Activated gamma-delta T cell treated with anti-CD3 and anti-CD28 coated beads, Interleukin-2, amount 50 U/mL, for 16 hours (primary cell): ENCODE measurements around the gene GPR176.
"Not testable (repeated sequence)": the region's sequence is repeated elsewhere in the genome, so short reads cannot be mapped to it uniquely, and the experiment has no call there.

ENCODE experiments used
- DNase-seq: peaks from one replicate; pipeline ENCODE4 v3.0.0-alpha.2; 2020; ENCODE audit warnings: low read depth

GPR176 gene

GRCh38 chr15:39856357-39856756 lies 63.7 kb downstream of the GPR176 start:
- no peak for DNase-seq

DNA sequence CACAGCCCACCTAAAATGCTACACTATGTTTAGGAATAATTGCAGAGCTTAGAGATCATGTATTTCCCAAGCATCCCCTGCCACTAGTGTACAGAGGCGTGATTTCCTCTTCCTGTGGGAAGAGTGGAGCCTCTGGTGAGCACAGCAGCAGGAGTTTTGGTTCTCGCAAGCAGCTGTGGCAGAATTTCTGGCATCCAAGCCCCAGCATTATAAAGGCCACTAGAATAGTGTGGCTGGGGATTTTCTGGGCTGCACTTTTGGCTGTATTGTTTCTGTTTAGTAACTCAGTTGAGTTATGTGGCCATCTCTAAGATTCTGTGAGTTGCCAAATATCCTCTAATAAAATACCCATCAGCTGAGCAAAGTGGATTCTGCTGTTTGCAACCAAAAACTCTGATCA lies 64.7 kb downstream of the GPR176 start:
- DNase-seq, result no peak

DNA sequence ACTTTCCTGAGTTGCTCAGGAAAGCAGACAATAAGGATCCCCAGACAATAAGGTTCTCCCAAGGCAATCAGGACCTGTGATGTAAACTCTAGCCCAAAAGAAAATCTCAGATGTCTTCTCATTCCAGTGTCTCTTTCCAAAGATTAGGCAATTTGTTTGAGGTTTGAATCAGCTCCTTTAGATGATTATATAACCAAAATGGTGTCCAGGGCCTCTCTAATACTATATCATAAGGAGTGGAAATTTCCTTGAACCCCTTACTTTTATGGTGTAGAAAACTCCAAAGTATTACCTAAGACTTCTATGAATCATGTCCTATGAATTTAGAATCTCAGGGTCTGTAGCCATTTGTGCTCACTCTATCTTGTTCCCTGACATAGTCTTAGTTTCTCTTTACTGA lies 65.9 kb downstream of the GPR176 start:
- no peak for DNase-seq

GRCh38 chr15:39852250-39852649 lies 67.8 kb downstream of the GPR176 start:
- DNase-seq, result no peak

- no peak for DNase-seq
Observed at GRCh38 chr15:39851500-39852092, 68.5 kb downstream of the GPR176 start.

DNA sequence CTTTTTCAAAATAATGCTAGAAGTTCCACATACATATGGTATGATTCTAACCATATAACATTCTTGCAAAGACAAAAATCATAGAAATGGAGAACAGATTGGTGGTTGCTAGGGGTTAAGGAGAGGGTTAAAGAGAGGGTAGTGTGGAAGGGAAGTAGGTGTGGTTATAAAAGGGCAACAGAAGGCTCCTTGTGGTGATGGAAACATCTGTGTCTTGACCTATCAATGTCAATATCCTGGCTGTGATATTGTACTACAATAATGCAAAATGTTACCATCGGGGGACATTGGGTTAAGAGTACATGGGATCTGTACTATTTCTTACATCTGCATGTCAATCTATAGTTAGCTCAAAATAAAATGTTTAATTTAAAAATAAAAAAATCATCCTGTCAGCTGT lies 69.6 kb downstream of the GPR176 start:
- no peak for DNase-seq

DNA sequence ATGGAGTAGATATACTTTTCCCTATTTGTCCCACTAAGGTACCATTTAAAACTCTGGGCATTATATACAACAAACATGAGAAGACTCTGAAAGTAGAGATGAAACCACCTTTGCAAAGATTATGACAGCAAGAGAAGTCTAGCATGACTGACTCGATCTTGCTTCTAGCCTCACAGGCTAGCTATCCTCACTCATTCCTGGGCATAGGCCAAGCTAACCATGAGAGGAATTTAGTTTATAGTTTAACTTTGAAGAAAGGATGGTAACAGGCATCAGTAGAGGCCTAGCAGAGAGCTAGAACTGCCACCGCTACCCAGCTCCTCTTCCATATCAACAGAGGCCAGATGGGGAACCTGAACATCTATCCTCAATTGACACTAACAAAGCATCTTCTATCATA lies 74.0 kb downstream of the GPR176 start:
- DNase-seq, result no peak

DNA sequence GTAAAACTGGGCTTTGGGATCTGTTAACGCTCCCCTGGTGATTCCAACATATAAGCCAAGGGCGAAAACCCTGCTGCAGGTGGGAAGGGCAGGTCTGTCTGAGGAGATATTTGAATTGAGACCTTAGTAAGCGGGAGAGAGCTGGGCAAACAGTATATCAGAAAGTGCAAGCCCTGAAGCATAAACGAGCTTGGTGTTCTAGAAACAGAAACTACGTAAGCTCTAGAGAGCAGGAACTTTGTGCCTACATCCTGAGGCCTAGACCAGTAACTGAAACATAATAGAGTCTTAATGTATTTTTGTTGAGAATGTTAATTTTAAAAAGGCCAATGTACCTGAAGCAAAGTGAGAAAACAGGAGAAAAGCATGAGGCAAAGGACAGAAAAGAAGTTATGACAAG lies 74.5 kb downstream of the GPR176 start:
- no peak for DNase-seq

DNA sequence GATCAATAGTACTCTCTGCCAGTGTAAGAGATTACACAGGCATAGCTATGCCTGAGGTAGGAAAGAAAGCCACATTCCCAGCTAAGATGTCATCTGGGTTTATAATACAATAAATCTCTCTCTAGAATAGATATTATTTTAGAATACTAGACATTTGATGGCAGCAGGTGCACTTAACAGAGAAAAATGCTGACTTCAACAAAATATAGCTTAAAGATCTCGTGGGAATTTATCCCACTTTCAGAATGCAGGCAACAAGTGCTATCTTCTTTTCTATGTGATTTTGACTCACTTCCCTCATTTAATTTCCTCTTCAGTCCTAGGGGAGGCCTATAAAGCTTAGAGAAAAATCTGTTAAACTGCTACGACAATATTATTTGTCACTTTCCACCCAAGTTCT lies 76.5 kb downstream of the GPR176 start:
- no peak for DNase-seq

GRCh38 chr15:39837454-39837853 lies 82.6 kb downstream of the GPR176 start:
- DNase-seq, result no peak

DNA sequence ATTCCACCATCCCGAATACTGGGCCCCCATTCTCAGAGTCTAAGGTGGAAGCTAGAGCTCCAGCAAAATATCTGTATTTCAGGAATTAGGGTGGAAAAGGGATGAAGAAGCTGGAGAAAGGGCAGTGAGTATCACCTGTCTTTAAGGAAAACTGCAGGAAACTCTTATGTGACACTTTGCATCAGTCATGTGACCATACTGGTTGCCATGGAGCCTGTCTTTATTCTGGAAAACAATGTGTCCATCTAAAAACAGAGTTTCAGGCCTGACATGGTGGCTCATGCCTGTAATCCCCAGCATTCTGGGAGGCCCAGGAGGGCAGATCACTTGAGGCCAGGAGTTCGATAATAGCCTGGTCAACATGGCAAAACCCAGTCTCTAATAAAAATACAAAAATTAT lies 84.5 kb downstream of the GPR176 start:
- no peak for DNase-seq

DNA sequence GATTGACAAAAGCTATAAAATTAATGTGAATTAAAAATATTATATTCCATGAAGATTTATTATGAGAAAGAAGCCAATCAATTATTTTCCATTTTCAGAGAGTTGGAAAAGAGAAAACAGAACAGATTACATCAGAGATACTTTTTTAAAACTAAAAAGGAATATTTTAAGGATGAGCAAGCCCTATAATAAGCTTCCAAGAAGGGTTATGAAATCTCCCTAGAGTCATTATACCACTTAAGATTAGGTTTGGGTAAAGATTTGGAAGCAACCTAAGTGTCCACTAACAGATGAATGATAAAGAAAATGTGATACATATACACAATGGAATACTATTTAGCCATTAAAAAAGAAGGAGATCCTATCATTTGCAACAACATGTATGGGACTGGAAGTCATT lies 85.8 kb downstream of the GPR176 start:
- no peak for DNase-seq

DNA sequence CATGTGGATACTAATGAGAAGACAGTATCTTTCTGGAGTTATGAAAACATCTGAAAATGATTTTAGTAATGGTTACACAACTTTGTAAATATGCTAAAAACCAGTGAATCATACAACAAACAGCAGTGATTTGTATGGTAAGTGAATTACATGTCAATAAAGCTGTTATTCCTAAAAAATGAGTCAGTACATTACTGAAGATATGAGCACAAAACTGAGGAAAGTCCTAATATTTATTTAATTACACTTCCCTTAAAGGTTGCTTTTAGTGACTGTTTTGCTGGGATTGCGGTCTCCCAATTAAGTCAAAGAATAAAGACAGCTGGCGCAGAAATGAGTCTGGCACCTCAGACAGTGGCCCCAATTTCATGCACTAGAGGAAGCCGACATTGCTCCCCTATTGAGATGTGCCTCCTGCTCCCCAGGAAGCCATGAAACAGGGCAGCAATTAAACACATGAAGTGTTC lies 86.5 kb downstream of the GPR176 start:
- DNase-seq, result no peak

DNA sequence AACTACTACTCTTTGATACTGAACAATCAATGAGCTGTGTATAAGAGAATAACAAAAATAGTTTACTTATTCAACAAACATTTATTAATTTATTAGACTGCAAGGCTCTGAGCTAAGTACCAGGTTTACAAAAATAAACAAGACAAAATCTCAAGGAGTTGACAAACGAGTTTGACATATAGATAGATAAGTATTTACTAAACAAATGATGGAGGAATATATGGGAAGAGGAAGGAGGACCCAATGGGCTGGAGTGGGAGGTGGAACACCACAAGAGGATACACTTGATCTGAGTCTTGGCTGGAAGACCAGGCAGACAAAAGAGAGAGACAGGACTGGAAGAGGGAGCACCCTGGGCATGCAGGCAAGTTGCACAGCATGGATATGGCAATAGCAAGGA lies 89.9 kb downstream of the GPR176 start:
- DNase-seq, result no peak

DNA sequence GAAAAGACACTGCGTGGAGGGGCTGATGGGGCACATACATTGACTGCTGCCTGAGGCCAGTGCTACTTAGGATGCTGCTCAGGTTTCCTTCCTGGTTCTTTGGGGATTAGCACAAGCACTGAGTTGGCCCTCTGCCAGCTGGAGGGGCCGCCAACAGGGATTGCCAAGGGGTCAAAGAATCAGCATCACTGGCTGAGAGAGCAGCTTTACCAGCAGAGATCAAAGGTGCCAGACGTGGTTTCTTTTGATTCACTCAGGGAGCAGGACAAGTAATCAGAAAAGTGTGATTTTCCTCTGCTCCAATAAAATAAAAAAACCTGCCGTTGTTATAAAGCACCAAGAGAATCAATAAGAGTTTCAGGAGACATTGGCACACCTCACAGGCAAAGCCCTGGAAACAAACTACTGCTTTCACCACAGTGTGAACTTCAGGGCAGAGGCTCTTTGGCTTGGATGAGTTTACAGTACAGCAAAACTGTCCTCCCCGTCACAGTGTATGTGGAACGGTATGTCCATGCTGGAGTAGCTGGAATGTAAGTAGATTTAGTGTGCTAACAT lies 91.6 kb downstream of the GPR176 start:
- no peak for DNase-seq

DNA sequence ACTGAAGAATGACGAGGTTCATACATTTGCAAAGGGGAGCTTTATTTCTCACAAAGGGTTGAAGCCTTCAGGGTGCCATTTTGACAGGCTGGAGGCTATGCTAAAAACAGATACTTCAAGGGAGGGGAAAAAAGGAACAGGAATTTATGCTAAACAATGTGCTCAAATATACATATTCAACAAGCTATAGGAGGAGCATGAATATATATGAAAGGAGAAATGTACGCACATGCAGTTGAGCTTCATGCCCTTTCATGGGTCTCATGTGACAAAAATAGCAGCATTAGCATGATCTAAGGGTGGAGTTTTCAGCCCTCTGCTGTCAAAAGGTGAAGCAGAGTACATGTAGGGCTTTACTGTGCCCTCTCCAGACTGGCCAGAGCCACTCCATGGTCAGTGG lies 93.1 kb downstream of the GPR176 start:
- no peak for DNase-seq

DNA sequence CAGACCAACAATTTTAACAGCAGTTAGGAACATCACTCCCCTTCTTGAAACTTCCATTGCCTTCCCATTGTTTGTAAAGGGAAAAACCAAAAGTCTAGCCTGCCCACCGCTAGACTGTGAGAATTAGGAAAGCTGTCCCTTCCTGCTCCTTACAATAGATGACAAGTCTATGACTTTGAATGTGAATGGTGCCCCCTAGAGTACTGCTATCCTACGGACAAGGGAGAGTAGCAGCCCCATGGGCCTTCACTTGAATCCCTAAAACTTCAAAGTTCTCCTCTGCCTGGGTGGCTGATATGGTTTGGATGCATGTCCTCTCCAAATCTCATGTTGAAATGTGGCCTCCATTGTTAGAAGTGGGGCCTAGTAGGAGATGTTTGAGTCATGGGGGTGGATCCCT lies 96.4 kb downstream of the GPR176 start:
- no peak for DNase-seq

DNA sequence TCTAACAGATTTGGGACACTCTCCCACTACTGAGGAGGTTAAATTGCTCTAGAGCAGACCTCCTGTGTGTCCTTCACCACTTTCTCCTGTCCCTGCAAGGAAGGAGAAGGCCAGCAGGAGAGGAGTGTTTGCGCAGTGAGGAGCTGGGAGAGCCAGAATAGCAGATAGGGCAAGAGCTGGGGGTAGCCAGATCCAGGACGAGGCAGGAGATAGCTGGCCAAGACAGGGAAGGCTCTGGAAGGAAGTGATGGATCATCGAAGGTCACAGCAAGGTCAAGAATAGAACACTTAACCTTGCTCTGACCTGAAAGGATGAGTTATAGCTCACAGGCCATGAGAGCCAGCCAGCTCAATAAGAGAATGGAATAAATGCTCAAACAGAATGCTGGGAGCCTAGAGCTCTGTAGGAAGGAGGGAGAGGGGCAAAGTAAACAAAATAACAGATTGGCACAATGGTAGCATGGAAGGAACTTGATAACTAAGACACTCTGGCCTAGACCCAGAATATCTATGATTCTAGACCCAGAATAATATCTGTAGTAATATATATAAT lies 99.9 kb downstream of the GPR176 start:
- no peak for DNase-seq

DNA sequence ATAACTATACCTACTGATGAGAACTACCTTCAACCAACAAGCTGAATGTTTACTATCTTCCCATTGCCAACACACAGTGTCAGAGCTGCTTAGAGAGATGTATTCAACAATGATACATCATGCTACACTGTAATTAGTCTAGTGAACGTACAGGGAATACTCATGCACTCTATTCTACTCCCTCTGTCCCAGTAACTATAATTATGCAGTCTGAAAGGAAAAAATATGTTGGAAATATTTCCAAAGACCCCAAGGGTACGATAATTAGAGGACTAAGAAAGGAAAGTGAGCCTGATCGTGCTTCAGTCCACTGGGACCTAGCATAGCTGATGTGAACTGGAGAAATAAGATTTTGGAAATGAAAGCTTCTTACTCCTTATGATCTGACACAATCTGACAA lies 100.5 kb downstream of the GPR176 start:
- DNase-seq, result no peak

- no peak for DNase-seq
Observed at GRCh38 chr15:39817892-39818291, 102.2 kb downstream of the GPR176 start.

DNA sequence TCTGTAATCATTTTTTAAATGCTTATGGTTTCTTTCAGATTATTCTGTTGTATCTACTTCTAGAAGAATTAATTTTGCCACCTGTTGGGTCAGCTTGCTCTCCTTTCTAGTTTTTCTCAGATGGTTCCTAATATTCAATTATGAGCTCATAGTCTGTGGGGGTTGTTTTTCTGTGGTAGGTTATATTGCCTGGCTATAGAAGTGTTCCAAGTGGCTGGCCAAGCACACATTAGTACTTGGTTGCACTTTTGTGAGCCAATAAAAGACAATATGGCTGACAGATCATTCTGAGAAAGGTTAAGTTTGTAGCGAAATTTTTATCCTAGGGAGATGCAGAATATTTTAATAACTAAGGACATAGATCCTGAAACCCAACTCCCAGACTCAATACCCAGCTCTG lies 105.6 kb downstream of the GPR176 start:
- no peak for DNase-seq

- DNase-seq, result not testable (repeated sequence)
Observed at GRCh38 chr15:39812651-39813050, 107.4 kb downstream of the GPR176 start.

GRCh38 chr15:39808909-39809308 lies 111.2 kb downstream of the GPR176 start:
- no peak for DNase-seq

DNA sequence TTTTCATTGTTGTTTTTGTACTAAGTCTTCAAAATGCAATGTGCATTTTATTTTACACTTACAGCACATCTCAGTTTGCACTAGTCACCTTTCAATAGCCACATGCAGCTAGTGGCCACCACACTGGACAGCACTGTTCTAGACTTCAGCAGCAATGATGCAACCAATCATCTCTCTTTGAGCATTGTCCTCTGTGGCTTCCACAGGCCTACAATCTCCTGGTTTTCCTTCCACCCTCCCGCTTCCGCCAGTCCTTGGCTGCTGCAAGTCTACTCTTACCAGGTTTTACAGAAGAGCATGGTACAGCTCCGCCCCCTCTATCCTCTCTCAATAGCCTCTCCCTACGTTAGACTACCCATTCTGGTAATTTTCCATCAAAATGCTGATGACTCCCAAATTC lies 112.3 kb downstream of the GPR176 start:
- no peak for DNase-seq
